Activated T-cell treated with anti-CD3 and anti-CD28 coated beads, Interleukin-2, amount 50 U/mL, for 4 hours (primary cell): ENCODE measurements around the gene PLAC1. TPM values are rescaled to one million over a fixed set of nuclear protein-coding genes. Genes with fewer than 3 reads are reported as not detected.

Experiments used
- ATAC-seq, 2 donors: fragments of 200-7000 bp; cut with Tn5 transposase; one replicate each; pipeline ENCODE4 v1.10.0; 2021
- DNase-seq: peaks from one replicate; pipeline ENCODE4 v3.0.0-alpha.2; 2020
- H3K27me3 Mint-ChIP-seq: one replicate; pipeline ENCODE4 v1.8.0; 2021; ENCODE audit warnings: low read depth, mixed read lengths
- H3K36me3 Mint-ChIP-seq: one replicate; pipeline ENCODE4 v1.8.0; 2022; ENCODE audit warnings: mixed read lengths; ENCODE audit not compliant: insufficient read depth
- H3K4me1 Mint-ChIP-seq: one replicate; pipeline ENCODE4 v1.8.0; 2021; ENCODE audit warnings: low read depth, mixed read lengths
- H3K4me3 Mint-ChIP-seq: one replicate; pipeline ENCODE4 v1.8.0; 2021; ENCODE audit warnings: mild to moderate bottlenecking, moderate library complexity, mixed read lengths
- H3K9me3 Mint-ChIP-seq: one replicate; pipeline ENCODE4 v1.8.0; 2021; ENCODE audit warnings: mixed read lengths
- total RNA-seq, 3 donors: library from RNA; stranded (reverse); gene quantifications; one replicate each; pipeline ENCODE4 v1.2.1, GENCODE V29; 2021

PLAC1 gene
- total RNA-seq, 3 donors from 2014 or later: 0.24 to 0.35 TPM; not detected in 1

GRCh38 chrX:134569306-134569705 is 89.0 kb downstream of the PLAC1 start:
- Mint-ChIP-seq H3K4me3 (no peak overlapping the region), H3K27me3 (peaks cover 5% of the 10 kb centered on the region), H3K36me3 (no peaks in the 10 kb centered on the region), H3K4me1 (no peaks in the 10 kb centered on the region), H3K9me3 (no peaks in the 10 kb centered on the region)
- DNase-seq: no peak
- ATAC-seq: no peak

- Mint-ChIP-seq H3K27me3 (peaks cover 8% of the 10 kb centered on the region), H3K36me3 (no peaks in the 10 kb centered on the region), H3K9me3 (no peaks in the 10 kb centered on the region), H3K4me1 (no peaks in the 10 kb centered on the region), H3K4me3 (no peak overlapping the region)
- DNase-seq (no peak), ATAC-seq (no peak)
These were observed 89.8 kb downstream of the PLAC1 start for GRCh38 chrX:134568285-134569016.

- Mint-ChIP-seq H3K27me3 (peaks cover 18% of the 10 kb centered on the region), H3K4me1 (no peaks in the 10 kb centered on the region), H3K4me3 (no peak overlapping the region), H3K9me3 (no peaks in the 10 kb centered on the region), H3K36me3 (no peaks in the 10 kb centered on the region)
- DNase-seq (no peak), ATAC-seq (no peak)
These were observed 91.8 kb downstream of the PLAC1 start for GRCh38 chrX:134566506-134566905.

- H3K36me3 Mint-ChIP-seq: no peaks in the 10 kb centered on the region
- no peak for ATAC-seq
- no peaks in the 10 kb centered on the region for H3K9me3 Mint-ChIP-seq
- no peak overlapping the region for H3K4me3 Mint-ChIP-seq
- DNase-seq: no peak
- H3K4me1 Mint-ChIP-seq: peaks cover 2% of the 10 kb centered on the region
- H3K27me3 Mint-ChIP-seq: peaks cover 20% of the 10 kb centered on the region
These were observed 96.3 kb downstream of the PLAC1 start for GRCh38 chrX:134562002-134562401.

- no peak for DNase-seq
- Mint-ChIP-seq H3K36me3 (no peaks in the 10 kb centered on the region), H3K4me1 (peaks cover 2% of the 10 kb centered on the region), H3K27me3 (peaks cover 30% of the 10 kb centered on the region), H3K4me3 (no peak overlapping the region), H3K9me3 (no peaks in the 10 kb centered on the region)
- no peak for ATAC-seq
These were observed 100.1 kb downstream of the PLAC1 start for GRCh38 chrX:134558133-134558532.

GRCh38 chrX:134554291-134554690 is 104.0 kb downstream of the PLAC1 start:
- no peaks in the 10 kb centered on the region for H3K36me3 Mint-ChIP-seq
- H3K9me3 Mint-ChIP-seq: no peaks in the 10 kb centered on the region
- no peak for ATAC-seq
- H3K4me3 Mint-ChIP-seq: no peak overlapping the region
- no peak for DNase-seq
- peaks cover 35% of the 10 kb centered on the region for H3K27me3 Mint-ChIP-seq
- peaks cover 9% of the 10 kb centered on the region for H3K4me1 Mint-ChIP-seq

- Mint-ChIP-seq H3K36me3 (no peaks in the 10 kb centered on the region), H3K27me3 (peaks cover 54% of the 10 kb centered on the region), H3K9me3 (no peaks in the 10 kb centered on the region), H3K4me1 (peaks cover 21% of the 10 kb centered on the region), H3K4me3 (no peak overlapping the region)
- ATAC-seq: no peak
- no peak for DNase-seq
These were observed 105.9 kb downstream of the PLAC1 start for GRCh38 chrX:134552351-134552750.

- H3K27me3 Mint-ChIP-seq: peaks cover 57% of the 10 kb centered on the region
- peak overlapping the region; percentile 8 for H3K4me3 Mint-ChIP-seq
- H3K9me3 Mint-ChIP-seq: no peaks in the 10 kb centered on the region
- DNase-seq (no peak), ATAC-seq (no peak)
- H3K4me1 Mint-ChIP-seq: peaks cover 21% of the 10 kb centered on the region
- H3K36me3 Mint-ChIP-seq: no peaks in the 10 kb centered on the region
These were observed 106.8 kb downstream of the PLAC1 start for GRCh38 chrX:134551376-134552048.

GRCh38 chrX:134548257-134549201 is 109.7 kb downstream of the PLAC1 start:
- Mint-ChIP-seq H3K9me3 (no peaks in the 10 kb centered on the region), H3K4me3 (peak overlapping the region; percentile 86), H3K27me3 (peaks cover 62% of the 10 kb centered on the region), H3K36me3 (no peaks in the 10 kb centered on the region), H3K4me1 (peaks cover 21% of the 10 kb centered on the region)
- no peak for DNase-seq
- ATAC-seq: no peak

GRCh38 chrX:134547047-134547679 is 111.1 kb downstream of the PLAC1 start:
- Mint-ChIP-seq H3K9me3 (no peaks in the 10 kb centered on the region), H3K27me3 (peaks cover 64% of the 10 kb centered on the region), H3K4me1 (peaks cover 21% of the 10 kb centered on the region)

GRCh38 chrX:134546187-134546586 is 112.1 kb downstream of the PLAC1 start:
- peaks cover 59% of the 10 kb centered on the region for H3K27me3 Mint-ChIP-seq

More at GRCh38 chrX:134547047-134547679, 111.1 kb downstream of the PLAC1 start:
- DNase-seq (no peak), ATAC-seq (no peak)
- H3K4me3 Mint-ChIP-seq: no peak overlapping the region
- H3K36me3 Mint-ChIP-seq: no peaks in the 10 kb centered on the region

GRCh38 chrX:134545510-134545909 is 112.8 kb downstream of the PLAC1 start:
- Mint-ChIP-seq H3K36me3 (no peaks in the 10 kb centered on the region), H3K4me3 (no peak overlapping the region), H3K9me3 (no peaks in the 10 kb centered on the region), H3K27me3 (peaks cover 55% of the 10 kb centered on the region), H3K4me1 (peaks cover 21% of the 10 kb centered on the region)
- DNase-seq (no peak), ATAC-seq (no peak)

More at GRCh38 chrX:134546187-134546586, 112.1 kb downstream of the PLAC1 start:
- no peaks in the 10 kb centered on the region for H3K36me3 Mint-ChIP-seq
- no peak for ATAC-seq
- H3K4me3 Mint-ChIP-seq: no peak overlapping the region
- no peaks in the 10 kb centered on the region for H3K9me3 Mint-ChIP-seq
- no peak for DNase-seq
- peaks cover 21% of the 10 kb centered on the region for H3K4me1 Mint-ChIP-seq

- DNase-seq (no peak), ATAC-seq (no peak)
- Mint-ChIP-seq H3K36me3 (no peaks in the 10 kb centered on the region), H3K4me3 (no peak overlapping the region), H3K9me3 (no peaks in the 10 kb centered on the region), H3K4me1 (peaks cover 12% of the 10 kb centered on the region), H3K27me3 (peaks cover 47% of the 10 kb centered on the region)
These were observed 113.6 kb downstream of the PLAC1 start for GRCh38 chrX:134544513-134545151.
